Activated CD8-positive, alpha-beta T cell treated with anti-CD3 and anti-CD28 coated beads for 36 hours (primary cell): ENCODE data around the gene L1CAM. TPM values are rescaled to one million over a fixed set of nuclear protein-coding genes. Genes with fewer than 3 reads are reported as not detected.
A peak's percentile ranks its signal among the peaks of the same experiment; 100 is the strongest.

ENCODE experiments used
- ATAC-seq: fragments of 200-7000 bp; cut with Tn5 transposase; one replicate; pipeline ENCODE4 v1.10.0; 2021; ENCODE audit warnings: mild to moderate bottlenecking, moderate library complexity
- CTCF ChIA-PET: fragments of 350-600 bp; sonication (Branson Sonifier 250); formaldehyde crosslinking; loops from one replicate; lab custom pipeline; 2021; ENCODE audit warnings: antibody characterized with exemption; lab: Charles Lee
- POLR2A ChIA-PET: fragments of 350-600 bp; sonication (Branson Sonifier 250); formaldehyde crosslinking; loops from one replicate; lab custom pipeline; 2021; ENCODE audit warnings: antibody characterized with exemption; lab: Charles Lee
- DNase-seq: peaks from one replicate; pipeline ENCODE4 v3.0.0-alpha.2; 2020
- H3K27ac Mint-ChIP-seq: one replicate; pipeline ENCODE4 v1.8.0; 2021; ENCODE audit warnings: mild to moderate bottlenecking, mixed read lengths
- H3K27me3 Mint-ChIP-seq: one replicate; pipeline ENCODE4 v1.8.0; 2021; ENCODE audit warnings: mixed read lengths
- H3K36me3 Mint-ChIP-seq: one replicate; pipeline ENCODE4 v1.8.0; 2021; ENCODE audit warnings: low read depth, mixed read lengths
- H3K4me1 Mint-ChIP-seq: one replicate; pipeline ENCODE4 v1.8.0; 2021; ENCODE audit warnings: low read depth, mixed read lengths
- H3K4me3 Mint-ChIP-seq: one replicate; pipeline ENCODE4 v1.8.0; 2021; ENCODE audit warnings: mild to moderate bottlenecking, moderate library complexity, mixed read lengths
- H3K9me3 Mint-ChIP-seq: one replicate; pipeline ENCODE4 v1.8.0; 2021; ENCODE audit warnings: mixed read lengths
- CTCF ChIP-seq: fragments of 200-600 bp; IDR thresholded peaks from one replicate; pipeline ENCODE4 v1.8.0; 2022; ENCODE audit warnings: antibody characterized with exemption, mild to moderate bottlenecking
- intact Hi-C: fragments of 100-400 bp; cut with micrococcal nuclease; formaldehyde crosslinking; loops from one replicate; pipeline ENCODE4 v1.10.0; 2022
- total RNA-seq, 2 experiments: library from RNA; stranded (reverse); gene quantifications; one replicate each; pipeline ENCODE4 v1.2.3, GENCODE V29; 2021

The L1CAM gene
- total RNA-seq, 2 experiments from 2014 or later, result 2.1 to 2.2 TPM

GRCh38 chrX:153934148-153934761 lies 48.3 kb upstream of the L1CAM start:
- CTCF ChIA-PET, result interaction anchor here (0.7 to 1.7 kb wide), 3 partner anchors 13 to 34 kb away, joined by 3 to 7 read pairs (median 5); no protein-coding TSS in a partner anchor
- intact Hi-C loops, result no loop called here
- H3K27me3 Mint-ChIP-seq, result no peaks in the 10 kb centered on the region

GRCh38 chrX:153933748-153934147 lies 47.8 kb upstream of the L1CAM start:
- TF ChIP-seq CTCF, result no peak
- ATAC-seq, result no peak
- no peak for DNase-seq
- Mint-ChIP-seq H3K9me3 (no peaks in the 10 kb centered on the region), H3K27ac (peak overlapping the region; percentile 78), H3K4me1 (peaks cover 36% of the 10 kb centered on the region), H3K36me3 (peaks cover 31% of the 10 kb centered on the region), H3K27me3 (no peaks in the 10 kb centered on the region), H3K4me3 (peak overlapping the region; percentile 88)
- intact Hi-C loops, result no loop called here
- POLR2A ChIA-PET, result interaction anchor here (0.6 to 8.0 kb wide), 6 partner anchors 9 to 215 kb away, joined by 3 to 52 read pairs (median 4); partner anchors contain the start of gene HCFC1
- CTCF ChIA-PET, result interaction anchor here (1.6 to 1.7 kb wide), 2 partner anchors 14 to 35 kb away, joined by 5 to 7 read pairs; no protein-coding TSS in a partner anchor

More at GRCh38 chrX:153934148-153934761, 48.3 kb upstream of the L1CAM start:
- Mint-ChIP-seq H3K36me3 (peaks cover 26% of the 10 kb centered on the region), H3K9me3 (no peaks in the 10 kb centered on the region), H3K27ac (peak overlapping the region; percentile 78), H3K4me3 (peak overlapping the region; percentile 88), H3K4me1 (peaks cover 34% of the 10 kb centered on the region)
- DNase-seq (no peak), ATAC-seq (no peak)
- no peak for TF ChIP-seq CTCF
- POLR2A ChIA-PET, result interaction anchor here (0.6 to 8.0 kb wide), 8 partner anchors 9 to 216 kb away, joined by 3 to 52 read pairs (median 4); partner anchors contain the start of gene HCFC1

- Mint-ChIP-seq H3K36me3 (peaks cover 29% of the 10 kb centered on the region), H3K27me3 (no peaks in the 10 kb centered on the region), H3K27ac (peak overlapping the region; percentile 30), H3K9me3 (no peaks in the 10 kb centered on the region), H3K4me3 (peak overlapping the region; percentile 88), H3K4me1 (peaks cover 29% of the 10 kb centered on the region)
- POLR2A ChIA-PET, result interaction anchor here (0.8 to 8.0 kb wide), 2 partner anchors 15 to 31 kb away, joined by 3 to 52 read pairs; no protein-coding TSS in a partner anchor
- no peak for TF ChIP-seq CTCF
- intact Hi-C loops, result no loop called here
- CTCF ChIA-PET, result interaction anchor here (1.5 kb wide), 1 partner anchor 14 kb away, joined by 4 read pairs; no protein-coding TSS in a partner anchor
- DNase-seq, result no peak
- no peak for ATAC-seq
Measured at GRCh38 chrX:153932220-153932915, 46.4 kb upstream of the L1CAM start.

GRCh38 chrX:153931748-153932147 lies 45.8 kb upstream of the L1CAM start:
- H3K9me3 Mint-ChIP-seq, result no peaks in the 10 kb centered on the region
- H3K27me3 Mint-ChIP-seq, result no peaks in the 10 kb centered on the region
- ChIA-PET POLR2A (interaction anchor here (8.7 to 9.8 kb wide), 2 partner anchors 17 to 37 kb away, joined by 105 to 130 read pairs; partner anchors contain the start of genes HCFC1, RENBP and TMEM187), CTCF (interaction anchor here (1.5 to 11.9 kb wide), 2 partner anchors 14 to 17 kb away, joined by 4 to 136 read pairs; partner anchors contain the start of gene RENBP)
- H3K4me1 Mint-ChIP-seq, result peaks cover 29% of the 10 kb centered on the region
- ATAC-seq, result no peak
- intact Hi-C loops, result no loop called here
- TF ChIP-seq CTCF, result no peak
- DNase-seq, result no peak
- H3K27ac Mint-ChIP-seq, result peak overlapping the region; percentile 57
- no peak overlapping the region for H3K4me3 Mint-ChIP-seq
- H3K36me3 Mint-ChIP-seq, result peaks cover 32% of the 10 kb centered on the region
